GM23338 (cell line): ENCODE results near the gene PCA3. TPM values are rescaled to one million over a fixed set of nuclear protein-coding genes. Genes with fewer than 3 reads are reported as not detected.

ENCODE experiments used
- ATAC-seq: fragments of 200-7000 bp; cut with Tn5 transposase; 3 replicates; pipeline ENCODE4 v1.9.1; 2020
- DNase-seq: peaks from one replicate; pipeline ENCODE4 v3.0.0-alpha.2; 2015; ENCODE audit warnings: low spot score
- H2AFZ ChIP-seq: fragments of 200-600 bp; sonication (generic); 2 replicates; pipeline ENCODE4 v1.8.0; 2016; ENCODE audit warnings: antibody characterized with exemption, mild to moderate bottlenecking, moderate library complexity
- H3F3A ChIP-seq: fragments of 200-600 bp; sonication (generic); replicated peaks from 2 replicates; pipeline ENCODE4 v1.8.0; 2017; ENCODE audit warnings: antibody characterized with exemption, mixed run types, low read depth
- H3K27ac ChIP-seq: fragments of 200-600 bp; sonication (generic); 2 replicates; pipeline ENCODE4 v1.6.1; 2016; ENCODE audit warnings: low read depth
- H3K27me3 ChIP-seq: fragments of 200-600 bp; sonication (generic); 2 replicates; pipeline ENCODE4 v1.8.0; 2016; ENCODE audit warnings: mild to moderate bottlenecking, mixed run types, moderate library complexity; ENCODE audit not compliant: insufficient read depth
- H3K36me3 ChIP-seq: fragments of 200-600 bp; sonication (generic); 2 replicates; pipeline ENCODE4 v1.8.0; 2016; ENCODE audit warnings: mild to moderate bottlenecking; ENCODE audit not compliant: insufficient read depth
- H3K4me1 ChIP-seq: fragments of 200-600 bp; sonication (generic); 2 replicates; pipeline ENCODE4 v1.8.0; 2016; ENCODE audit warnings: mild to moderate bottlenecking, moderate library complexity; ENCODE audit not compliant: insufficient read depth
- H3K4me2 ChIP-seq: fragments of 200-600 bp; sonication (generic); 2 replicates; pipeline ENCODE4 v1.7.1; 2017; ENCODE audit warnings: mixed run types
- H3K4me3 ChIP-seq: fragments of 200-600 bp; sonication (generic); 2 replicates; pipeline ENCODE4 v1.6.1; 2016; ENCODE audit warnings: mixed run types
- H3K79me2 ChIP-seq: fragments of 200-600 bp; sonication (generic); replicated peaks from 2 replicates; pipeline ENCODE4 v1.8.0; 2017; ENCODE audit warnings: mild to moderate bottlenecking; ENCODE audit not compliant: insufficient read depth
- H3K9me2 ChIP-seq: fragments of 200-600 bp; sonication (generic); 2 replicates; pipeline ENCODE4 v1.8.0; 2017; ENCODE audit not compliant: insufficient read depth
- H4K20me1 ChIP-seq: fragments of 200-600 bp; sonication (generic); replicated peaks from 2 replicates; pipeline ENCODE4 v1.8.0; 2017; ENCODE audit warnings: mild to moderate bottlenecking; ENCODE audit not compliant: insufficient read depth
- H3K27ac Mint-ChIP-seq: 2 replicates; pipeline ENCODE4 v1.8.0; 2020; ENCODE audit warnings: inconsistent platforms, mild to moderate bottlenecking, moderate library complexity, mixed read lengths
- H3K27me3 Mint-ChIP-seq: 3 replicates; pipeline ENCODE4 v1.8.0; 2022; ENCODE audit warnings: low read depth, mild to moderate bottlenecking, moderate library complexity, mixed read lengths, inconsistent platforms; ENCODE audit not compliant: insufficient read depth, poor library complexity
- H3K36me3 Mint-ChIP-seq: 3 replicates; pipeline ENCODE4 v1.8.0; 2021; ENCODE audit warnings: low read depth, mild to moderate bottlenecking, inconsistent platforms, moderate library complexity, mixed read lengths
- H3K4me1 Mint-ChIP-seq: 3 replicates; pipeline ENCODE4 v1.8.0; 2020; ENCODE audit warnings: mild to moderate bottlenecking, inconsistent platforms, mixed read lengths
- H3K4me3 Mint-ChIP-seq: 3 replicates; pipeline ENCODE4 v1.8.0; 2021; ENCODE audit warnings: moderate library complexity, mild to moderate bottlenecking, inconsistent platforms, mixed read lengths
- H3K9me3 Mint-ChIP-seq: 3 replicates; pipeline ENCODE4 v1.8.0; 2020; ENCODE audit warnings: moderate library complexity, mild to moderate bottlenecking, inconsistent platforms, mixed read lengths
- CREB1 ChIP-seq: fragments of 250-450 bp; sonication (Bioruptor Pico); IDR thresholded peaks from 2 replicates; pipeline ENCODE4 v1.5.0; 2020; ENCODE audit warnings: low read depth, mild to moderate bottlenecking, moderate library complexity
- ETS1 ChIP-seq: IDR thresholded peaks from 2 replicates; pipeline ENCODE4 v1.6.1; 2016; ENCODE audit warnings: antibody characterized with exemption
- EZH2 ChIP-seq: fragments of 200-600 bp; sonication (generic); IDR thresholded peaks from one replicate; pipeline ENCODE4 v1.8.0; 2017; ENCODE audit warnings: antibody characterized with exemption, mild to moderate bottlenecking, low read depth; ENCODE audit not compliant: unreplicated experiment
- JUNB ChIP-seq: IDR thresholded peaks from one replicate; pipeline ENCODE4 v1.6.1; 2016; ENCODE audit warnings: antibody characterized with exemption; ENCODE audit not compliant: unreplicated experiment
- NANOG ChIP-seq: IDR thresholded peaks from 2 replicates; pipeline ENCODE4 v1.6.1; 2016; ENCODE audit warnings: antibody characterized with exemption, borderline replicate concordance
- POLR2AphosphoS5 ChIP-seq: IDR thresholded peaks from 2 replicates; pipeline ENCODE4 v1.6.1; 2016; ENCODE audit warnings: antibody characterized with exemption, low read depth
- REST ChIP-seq: IDR thresholded peaks from one replicate; pipeline ENCODE4 v1.6.1; 2018; ENCODE audit warnings: antibody characterized with exemption; ENCODE audit not compliant: unreplicated experiment
- ZNF114 ChIP-seq: fragments of 250-450 bp; sonication (Bioruptor Pico); IDR thresholded peaks from 2 replicates; pipeline ENCODE4 v1.5.0; 2020; ENCODE audit warnings: mild to moderate bottlenecking, moderate library complexity
- ZNF331 ChIP-seq: fragments of 250-450 bp; sonication (Bioruptor Pico); IDR thresholded peaks from 2 replicates; pipeline ENCODE4 v1.5.0; 2020; ENCODE audit warnings: low read depth, mild to moderate bottlenecking, moderate library complexity
- ZNF462 ChIP-seq: fragments of 250-450 bp; sonication (Bioruptor Pico); IDR thresholded peaks from 2 replicates; pipeline ENCODE4 v1.5.0; 2020; ENCODE audit warnings: mild to moderate bottlenecking, moderate library complexity
- polyA plus RNA-seq: library from polyadenylated mRNA; unstranded; fragments of >200 nt; fragmentation: Nextera tagmentation; extraction: Ambion mirVana; gene quantifications from 2 replicates; pipeline ENCODE4 v1.2.1, GENCODE V29; 2016
- total RNA-seq: library from RNA; depleted of rRNA; stranded (reverse); fragments of >200 nt; shearing (Covaris generic); gene quantifications from 2 replicates; pipeline ENCODE4 v1.2.3, GENCODE V29; 2014

The PCA3 gene
- total and polyA plus RNA-seq, 2 experiments from 2014 or later, result 0.28 to 0.76 TPM

- TF ChIP-seq ZNF462 (CRISPR knock-in tag) (no peak), EZH2 (no peak), ETS1 (no peak), JUNB (no peak), NANOG (no peak), POLR2AphosphoS5 (no peak), ZNF114 (CRISPR knock-in tag) (no peak)
These were observed 38.4 kb upstream of the PCA3 start (continued) for GRCh38 chr9:76725885-76726284.

GRCh38 chr9:76729116-76729515 is 35.1 kb upstream of the PCA3 start:
- Histone ChIP-seq H2AFZ (no peak overlapping the region), H3K27me3 (no peaks in the 10 kb centered on the region), H3K4me3 (no peak overlapping the region), H3K9me2 (no peaks in the 10 kb centered on the region), H3K36me3 (no peaks in the 10 kb centered on the region), H3K4me1 (no peaks in the 10 kb centered on the region), H4K20me1 (no peaks in the 10 kb centered on the region), H3K79me2 (no peaks in the 10 kb centered on the region), H3K4me2 (no peak overlapping the region), H3K27ac (no peak overlapping the region), H3F3A (no peaks in the 10 kb centered on the region)
- H3K4me3 Mint-ChIP-seq, result no peak overlapping the region
- no peaks in the 10 kb centered on the region for H3K9me3 Mint-ChIP-seq
- ATAC-seq, result no peak
- no peaks in the 10 kb centered on the region for H3K4me1 Mint-ChIP-seq
- DNase-seq, result no peak
- no peak overlapping the region for H3K27ac Mint-ChIP-seq
- TF ChIP-seq ZNF331 (CRISPR knock-in tag) (no peak), REST (no peak), CREB1 (no peak)
- H3K36me3 Mint-ChIP-seq, result no peaks in the 10 kb centered on the region
- peaks cover 4% of the 10 kb centered on the region for H3K27me3 Mint-ChIP-seq
